WTC11 (cell line): Measurements from ENCODE around the gene SLC5A5. TPM values are rescaled to one million over a fixed set of nuclear protein-coding genes. Genes with fewer than 3 reads are reported as not detected.

Source experiments
- ATAC-seq: fragments of 200-7000 bp; cut with Tn5 transposase; 2 replicates; pipeline ENCODE4 v1.10.0; 2021; ENCODE audit warnings: mild to moderate bottlenecking, moderate library complexity
- CTCF ChIA-PET: fragments of 300-600 bp; sonication (Branson Sonifier 250); formaldehyde crosslinking; loops from one replicate; lab custom pipeline; 2021; ENCODE audit warnings: antibody characterized with exemption; lab: Charles Lee
- POLR2A ChIA-PET: fragments of 350-600 bp; sonication (Branson Sonifier 250); formaldehyde crosslinking; loops from one replicate; lab custom pipeline; 2021; ENCODE audit warnings: antibody characterized with exemption; lab: Charles Lee
- DNase-seq: peaks from one replicate; pipeline ENCODE4 v3.0.0; 2021; ENCODE audit warnings: low spot score
- H3K27ac Mint-ChIP-seq: 2 replicates; pipeline ENCODE4 v1.8.0; 2021; ENCODE audit warnings: mixed read lengths
- H3K27me3 Mint-ChIP-seq: 2 replicates; pipeline ENCODE4 v1.8.0; 2021; ENCODE audit warnings: low read depth, mild to moderate bottlenecking, moderate library complexity, mixed read lengths
- H3K36me3 Mint-ChIP-seq: 2 replicates; pipeline ENCODE4 v1.8.0; 2021; ENCODE audit warnings: mixed read lengths
- H3K4me1 Mint-ChIP-seq: 2 replicates; pipeline ENCODE4 v1.8.0; 2022; ENCODE audit warnings: mixed read lengths
- H3K4me3 Mint-ChIP-seq: 2 replicates; pipeline ENCODE4 v1.8.0; 2021; ENCODE audit warnings: mild to moderate bottlenecking, moderate library complexity, mixed read lengths
- H3K9me3 Mint-ChIP-seq: 2 replicates; pipeline ENCODE4 v1.8.0; 2021; ENCODE audit warnings: mixed read lengths
- CREM ChIP-seq: sonication (generic); formaldehyde crosslinking; IDR thresholded peaks from 2 replicates; pipeline ENCODE4 v1.8.1; 2022; ENCODE audit warnings: mild to moderate bottlenecking, missing genetic modification reagents, moderate library complexity
- SMAD3 ChIP-seq: sonication (generic); formaldehyde crosslinking; IDR thresholded peaks from 2 replicates; pipeline ENCODE4 v1.8.0; 2022; ENCODE audit warnings: missing genetic modification reagents, mild to moderate bottlenecking, borderline replicate concordance
- TEAD1 ChIP-seq: sonication (generic); formaldehyde crosslinking; IDR thresholded peaks from 2 replicates; pipeline ENCODE4 v1.8.0; 2022; ENCODE audit warnings: mild to moderate bottlenecking, missing genetic modification reagents
- ZNF317 ChIP-seq: sonication (generic); formaldehyde crosslinking; IDR thresholded peaks from 2 replicates; pipeline ENCODE4 v1.8.1; 2023; ENCODE audit warnings: low read depth, mild to moderate bottlenecking, moderate library complexity, missing genetic modification reagents, borderline replicate concordance
- total RNA-seq: library from RNA; stranded (reverse); gene quantifications from 3 replicates; pipeline ENCODE4 v1.2.3, GENCODE V29; 2021
- TF ChIP-seq, protein P1 (sequence below): sonication (generic); formaldehyde crosslinking; IDR thresholded peaks from 2 replicates; pipeline ENCODE4 v1.8.0; 2022; ENCODE audit warnings: mild to moderate bottlenecking, missing genetic modification reagents
- TF ChIP-seq, protein P2 (sequence below): sonication (generic); formaldehyde crosslinking; IDR thresholded peaks from 2 replicates; pipeline ENCODE4 v1.8.1; 2022; ENCODE audit warnings: mild to moderate bottlenecking, moderate library complexity, missing genetic modification reagents
- TF ChIP-seq, protein P3 (sequence below): sonication (generic); formaldehyde crosslinking; IDR thresholded peaks from 2 replicates; pipeline ENCODE4 v1.8.0; 2022; ENCODE audit warnings: mild to moderate bottlenecking, missing genetic modification reagents
- TF ChIP-seq, protein P4 (sequence below): sonication (generic); formaldehyde crosslinking; IDR thresholded peaks from 2 replicates; pipeline ENCODE4 v1.8.1; 2023; ENCODE audit warnings: mild to moderate bottlenecking, missing genetic modification reagents
- TF ChIP-seq, protein P5 (sequence below): sonication (generic); formaldehyde crosslinking; IDR thresholded peaks from 2 replicates; pipeline ENCODE4 v1.8.1; 2023; ENCODE audit warnings: mild to moderate bottlenecking, missing genetic modification reagents
- TF ChIP-seq, protein P6 (sequence below): fragments of 250-450 bp; sonication (Bioruptor Pico); IDR thresholded peaks from 2 replicates; pipeline ENCODE4 v1.9.0; 2021; ENCODE audit warnings: mild to moderate bottlenecking, borderline replicate concordance

The SLC5A5 gene
- total RNA-seq, 1 experiment from 2014 or later: 2.5 TPM

DNA sequence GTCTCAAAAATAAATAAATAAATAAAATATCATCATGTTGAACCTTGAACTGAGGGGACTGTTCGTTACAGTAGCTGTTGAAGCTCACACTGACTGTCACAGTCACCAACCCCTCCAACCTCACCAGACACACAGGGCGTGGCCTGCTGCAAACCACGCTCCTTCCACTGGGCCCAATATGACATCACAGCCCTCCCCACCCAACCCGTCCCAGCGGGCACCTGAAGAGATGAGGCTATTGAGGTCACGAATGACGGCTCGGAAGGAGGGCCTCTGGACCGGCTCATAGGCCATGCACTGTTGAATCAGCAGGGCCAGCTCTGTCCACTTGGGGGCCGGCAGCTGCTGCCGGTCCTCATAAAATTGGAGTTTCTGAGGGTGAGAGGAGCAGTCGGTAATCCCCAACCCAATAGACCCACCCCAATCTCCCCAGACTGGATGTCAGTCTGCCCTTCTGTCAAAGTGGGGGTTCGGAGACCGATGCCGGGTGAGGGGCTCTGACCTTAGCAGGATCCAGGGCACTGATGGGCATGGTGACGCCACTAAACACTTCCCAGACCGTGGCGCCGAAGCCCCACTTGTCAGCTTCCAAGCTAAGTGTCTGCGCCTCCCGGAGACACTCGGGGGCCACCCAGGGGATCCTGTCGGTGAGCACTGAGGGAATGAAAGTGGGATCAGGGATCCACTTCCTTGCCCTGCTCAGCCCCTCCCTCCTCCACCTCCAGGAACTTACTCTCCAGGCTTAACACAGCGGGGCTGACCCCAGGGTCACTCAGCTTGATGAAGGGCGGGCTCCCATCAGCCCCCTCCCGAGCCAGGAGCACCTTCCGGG, 37.2 kb upstream of the SLC5A5 start:
- POLR2A ChIA-PET: interaction anchor here (1.0 kb wide), 1 partner anchor 228 kb away, joined by 3 read pairs; no protein-coding TSS in a partner anchor

DNA sequence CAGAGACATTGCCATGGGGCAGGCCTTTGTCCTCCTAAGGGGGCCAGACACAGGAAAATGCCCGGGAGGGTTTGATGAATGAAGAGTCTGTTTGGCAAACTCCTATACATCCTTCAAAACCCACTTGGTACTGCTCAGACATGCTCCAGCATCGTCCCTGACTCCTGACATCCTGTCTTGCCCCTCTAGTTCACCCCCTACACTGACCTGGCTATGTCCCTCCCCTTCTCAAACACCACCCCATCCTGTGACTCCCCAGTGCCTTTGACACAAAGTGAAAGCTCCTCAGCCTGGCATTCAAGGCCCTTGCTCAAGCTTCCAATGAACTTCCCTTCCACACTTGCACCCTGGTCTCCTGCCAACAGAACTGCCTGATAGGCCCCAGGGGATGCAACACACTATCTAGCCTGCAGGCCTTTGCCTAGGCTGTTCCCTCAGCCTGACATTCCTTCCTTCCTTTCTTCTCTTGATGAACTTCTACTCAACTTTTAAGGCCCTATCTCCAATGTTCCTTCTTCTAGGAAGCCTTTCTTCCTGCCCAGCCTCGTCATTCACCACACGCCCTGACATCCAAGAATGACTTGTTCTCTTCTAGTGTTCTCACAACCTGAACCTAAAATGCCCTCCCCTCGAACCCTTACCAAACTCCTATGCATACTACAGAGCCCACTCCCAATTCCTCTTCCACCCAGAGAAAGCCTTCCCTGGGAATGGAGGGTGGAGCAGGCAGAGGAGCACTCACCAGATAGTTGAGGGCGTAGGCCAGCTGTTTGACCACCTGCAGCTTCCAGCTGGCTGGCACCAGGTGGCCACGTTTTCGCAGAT, 36.4 kb upstream of the SLC5A5 start:
- no peak for DNase-seq
- CTCF ChIA-PET: interaction anchor here (0.6 to 2.1 kb wide), 7 partner anchors 14 to 97 kb away, joined by 4 to 27 read pairs (median 7); partner anchors contain the start of genes CCDC124 and RPL18A
- Mint-ChIP-seq H3K4me1 (peaks cover 20% of the 10 kb centered on the region), H3K36me3 (no peaks in the 10 kb centered on the region), H3K27me3 (peaks cover 46% of the 10 kb centered on the region), H3K4me3 (no peak overlapping the region)
- ATAC-seq: no peak
- POLR2A ChIA-PET: no interaction called here
- TF ChIP-seq, protein P1, sequence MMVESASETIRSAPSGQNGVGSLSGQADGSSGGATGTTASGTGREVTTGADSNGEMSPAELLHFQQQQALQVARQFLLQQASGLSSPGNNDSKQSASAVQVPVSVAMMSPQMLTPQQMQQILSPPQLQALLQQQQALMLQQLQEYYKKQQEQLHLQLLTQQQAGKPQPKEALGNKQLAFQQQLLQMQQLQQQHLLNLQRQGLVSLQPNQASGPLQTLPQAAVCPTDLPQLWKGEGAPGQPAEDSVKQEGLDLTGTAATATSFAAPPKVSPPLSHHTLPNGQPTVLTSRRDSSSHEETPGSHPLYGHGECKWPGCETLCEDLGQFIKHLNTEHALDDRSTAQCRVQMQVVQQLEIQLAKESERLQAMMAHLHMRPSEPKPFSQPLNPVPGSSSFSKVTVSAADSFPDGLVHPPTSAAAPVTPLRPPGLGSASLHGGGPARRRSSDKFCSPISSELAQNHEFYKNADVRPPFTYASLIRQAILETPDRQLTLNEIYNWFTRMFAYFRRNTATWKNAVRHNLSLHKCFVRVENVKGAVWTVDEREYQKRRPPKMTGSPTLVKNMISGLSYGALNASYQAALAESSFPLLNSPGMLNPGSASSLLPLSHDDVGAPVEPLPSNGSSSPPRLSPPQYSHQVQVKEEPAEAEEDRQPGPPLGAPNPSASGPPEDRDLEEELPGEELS: no peak
- TF ChIP-seq, protein P2, sequence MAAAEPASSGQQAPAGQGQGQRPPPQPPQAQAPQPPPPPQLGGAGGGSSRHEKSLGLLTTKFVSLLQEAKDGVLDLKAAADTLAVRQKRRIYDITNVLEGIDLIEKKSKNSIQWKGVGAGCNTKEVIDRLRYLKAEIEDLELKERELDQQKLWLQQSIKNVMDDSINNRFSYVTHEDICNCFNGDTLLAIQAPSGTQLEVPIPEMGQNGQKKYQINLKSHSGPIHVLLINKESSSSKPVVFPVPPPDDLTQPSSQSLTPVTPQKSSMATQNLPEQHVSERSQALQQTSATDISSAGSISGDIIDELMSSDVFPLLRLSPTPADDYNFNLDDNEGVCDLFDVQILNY (CRISPR knock-in tag): no peak
- TF ChIP-seq, protein P3, sequence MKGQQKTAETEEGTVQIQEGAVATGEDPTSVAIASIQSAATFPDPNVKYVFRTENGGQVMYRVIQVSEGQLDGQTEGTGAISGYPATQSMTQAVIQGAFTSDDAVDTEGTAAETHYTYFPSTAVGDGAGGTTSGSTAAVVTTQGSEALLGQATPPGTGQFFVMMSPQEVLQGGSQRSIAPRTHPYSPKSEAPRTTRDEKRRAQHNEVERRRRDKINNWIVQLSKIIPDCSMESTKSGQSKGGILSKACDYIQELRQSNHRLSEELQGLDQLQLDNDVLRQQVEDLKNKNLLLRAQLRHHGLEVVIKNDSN (CRISPR knock-in tag): no peak
- TF ChIP-seq, protein P4, sequence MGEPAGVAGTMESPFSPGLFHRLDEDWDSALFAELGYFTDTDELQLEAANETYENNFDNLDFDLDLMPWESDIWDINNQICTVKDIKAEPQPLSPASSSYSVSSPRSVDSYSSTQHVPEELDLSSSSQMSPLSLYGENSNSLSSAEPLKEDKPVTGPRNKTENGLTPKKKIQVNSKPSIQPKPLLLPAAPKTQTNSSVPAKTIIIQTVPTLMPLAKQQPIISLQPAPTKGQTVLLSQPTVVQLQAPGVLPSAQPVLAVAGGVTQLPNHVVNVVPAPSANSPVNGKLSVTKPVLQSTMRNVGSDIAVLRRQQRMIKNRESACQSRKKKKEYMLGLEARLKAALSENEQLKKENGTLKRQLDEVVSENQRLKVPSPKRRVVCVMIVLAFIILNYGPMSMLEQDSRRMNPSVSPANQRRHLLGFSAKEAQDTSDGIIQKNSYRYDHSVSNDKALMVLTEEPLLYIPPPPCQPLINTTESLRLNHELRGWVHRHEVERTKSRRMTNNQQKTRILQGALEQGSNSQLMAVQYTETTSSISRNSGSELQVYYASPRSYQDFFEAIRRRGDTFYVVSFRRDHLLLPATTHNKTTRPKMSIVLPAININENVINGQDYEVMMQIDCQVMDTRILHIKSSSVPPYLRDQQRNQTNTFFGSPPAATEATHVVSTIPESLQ (CRISPR knock-in tag): no peak
- TF ChIP-seq CREM (CRISPR knock-in tag) (no peak), TEAD1 (CRISPR knock-in tag) (no peak), ZNF317 (CRISPR knock-in tag) (no peak), SMAD3 (no peak)
- TF ChIP-seq, all 79 proteins: peak for 0
- no peaks in the 10 kb centered on the region for H3K9me3 Mint-ChIP-seq
- H3K27ac Mint-ChIP-seq: no peak overlapping the region

More for the DNA sequence above, 37.2 kb upstream of the SLC5A5 start:
- Mint-ChIP-seq H3K4me1 (peaks cover 23% of the 10 kb centered on the region), H3K9me3 (no peaks in the 10 kb centered on the region), H3K36me3 (no peaks in the 10 kb centered on the region), H3K27me3 (peaks cover 38% of the 10 kb centered on the region), H3K27ac (no peak overlapping the region), H3K4me3 (no peak overlapping the region)
- TF ChIP-seq, protein P5, sequence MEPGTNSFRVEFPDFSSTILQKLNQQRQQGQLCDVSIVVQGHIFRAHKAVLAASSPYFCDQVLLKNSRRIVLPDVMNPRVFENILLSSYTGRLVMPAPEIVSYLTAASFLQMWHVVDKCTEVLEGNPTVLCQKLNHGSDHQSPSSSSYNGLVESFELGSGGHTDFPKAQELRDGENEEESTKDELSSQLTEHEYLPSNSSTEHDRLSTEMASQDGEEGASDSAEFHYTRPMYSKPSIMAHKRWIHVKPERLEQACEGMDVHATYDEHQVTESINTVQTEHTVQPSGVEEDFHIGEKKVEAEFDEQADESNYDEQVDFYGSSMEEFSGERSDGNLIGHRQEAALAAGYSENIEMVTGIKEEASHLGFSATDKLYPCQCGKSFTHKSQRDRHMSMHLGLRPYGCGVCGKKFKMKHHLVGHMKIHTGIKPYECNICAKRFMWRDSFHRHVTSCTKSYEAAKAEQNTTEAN (CRISPR knock-in tag): no peak
- TF ChIP-seq, protein P6, sequence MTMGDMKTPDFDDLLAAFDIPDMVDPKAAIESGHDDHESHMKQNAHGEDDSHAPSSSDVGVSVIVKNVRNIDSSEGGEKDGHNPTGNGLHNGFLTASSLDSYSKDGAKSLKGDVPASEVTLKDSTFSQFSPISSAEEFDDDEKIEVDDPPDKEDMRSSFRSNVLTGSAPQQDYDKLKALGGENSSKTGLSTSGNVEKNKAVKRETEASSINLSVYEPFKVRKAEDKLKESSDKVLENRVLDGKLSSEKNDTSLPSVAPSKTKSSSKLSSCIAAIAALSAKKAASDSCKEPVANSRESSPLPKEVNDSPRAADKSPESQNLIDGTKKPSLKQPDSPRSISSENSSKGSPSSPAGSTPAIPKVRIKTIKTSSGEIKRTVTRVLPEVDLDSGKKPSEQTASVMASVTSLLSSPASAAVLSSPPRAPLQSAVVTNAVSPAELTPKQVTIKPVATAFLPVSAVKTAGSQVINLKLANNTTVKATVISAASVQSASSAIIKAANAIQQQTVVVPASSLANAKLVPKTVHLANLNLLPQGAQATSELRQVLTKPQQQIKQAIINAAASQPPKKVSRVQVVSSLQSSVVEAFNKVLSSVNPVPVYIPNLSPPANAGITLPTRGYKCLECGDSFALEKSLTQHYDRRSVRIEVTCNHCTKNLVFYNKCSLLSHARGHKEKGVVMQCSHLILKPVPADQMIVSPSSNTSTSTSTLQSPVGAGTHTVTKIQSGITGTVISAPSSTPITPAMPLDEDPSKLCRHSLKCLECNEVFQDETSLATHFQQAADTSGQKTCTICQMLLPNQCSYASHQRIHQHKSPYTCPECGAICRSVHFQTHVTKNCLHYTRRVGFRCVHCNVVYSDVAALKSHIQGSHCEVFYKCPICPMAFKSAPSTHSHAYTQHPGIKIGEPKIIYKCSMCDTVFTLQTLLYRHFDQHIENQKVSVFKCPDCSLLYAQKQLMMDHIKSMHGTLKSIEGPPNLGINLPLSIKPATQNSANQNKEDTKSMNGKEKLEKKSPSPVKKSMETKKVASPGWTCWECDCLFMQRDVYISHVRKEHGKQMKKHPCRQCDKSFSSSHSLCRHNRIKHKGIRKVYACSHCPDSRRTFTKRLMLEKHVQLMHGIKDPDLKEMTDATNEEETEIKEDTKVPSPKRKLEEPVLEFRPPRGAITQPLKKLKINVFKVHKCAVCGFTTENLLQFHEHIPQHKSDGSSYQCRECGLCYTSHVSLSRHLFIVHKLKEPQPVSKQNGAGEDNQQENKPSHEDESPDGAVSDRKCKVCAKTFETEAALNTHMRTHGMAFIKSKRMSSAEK (CRISPR knock-in tag): no peak
- DNase-seq (peak; percentile 52), ATAC-seq (no peak)
- CTCF ChIA-PET: interaction anchor here (0.6 to 2.1 kb wide), 11 partner anchors 15 to 114 kb away, joined by 3 to 27 read pairs (median 6); partner anchors contain the start of genes CCDC124, RPL18A and SLC5A5
